HCT116 (cell line): ENCODE measurements around the gene WDR72. TPM values are rescaled to one million over a fixed set of nuclear protein-coding genes. Genes with fewer than 3 reads are reported as not detected.

Experiments
- ATAC-seq: fragments of 200-7000 bp; cut with Tn5 transposase; 2 replicates; pipeline ENCODE4 v1.9.1; 2020; ENCODE audit warnings: mild to moderate bottlenecking, moderate library complexity
- BruUV-seq: library from RNA; stranded (reverse); fragments of 400-500 nt; replicated peaks from 2 replicates; lab custom pipeline; 2021; lab: Mats Ljungman, UMichigan
- CTCF ChIA-PET: fragments of 300-600 bp; sonication (Branson Sonifier 250); formaldehyde crosslinking; loops from one replicate; lab custom pipeline; 2021; ENCODE audit warnings: antibody characterized with exemption; lab: Charles Lee
- POLR2A ChIA-PET: fragments of 300-600, 350-600 bp; sonication (Branson Sonifier 250); formaldehyde crosslinking; loops from one replicate; lab custom pipeline; 2021; ENCODE audit warnings: antibody characterized with exemption; lab: Charles Lee
- RAD21 ChIA-PET, 2 experiments: fragments of 300-600 bp; sonication (Branson Sonifier 250); formaldehyde crosslinking; loops; one replicate each; lab custom pipeline; 2023; ENCODE audit warnings: low total read pairs in 2 of 2; ENCODE audit not compliant: uncharacterized antibody in 2 of 2, unreplicated experiment in 2 of 2, low non-redundant PET in 1 of 2; lab: Charles Lee
- DNase-seq: peaks from one replicate; pipeline ENCODE4 v3.0.0-alpha.2; 2010; ENCODE audit warnings: low read depth, low spot score
- H2AFZ ChIP-seq: fragments of 200-600 bp; shearing (Covaris generic), sonication (generic); 2 replicates; pipeline ENCODE4 v1.6.1; 2017; ENCODE audit warnings: low read depth, mixed run types, mixed read lengths, antibody characterized with exemption, low read length; ENCODE audit not compliant: poor library complexity, severe bottlenecking
- H3K27ac ChIP-seq: 2 replicates; pipeline ENCODE4 v1.5.1; 2012; ENCODE audit warnings: low read depth, low read length
- H3K27me3 ChIP-seq: fragments of 200-600 bp; sonication (generic); 2 replicates; pipeline ENCODE4 v1.6.1; 2016; ENCODE audit warnings: mixed run types, low read length, mixed read lengths; ENCODE audit not compliant: insufficient read depth
- H3K36me3 ChIP-seq, 2 experiments: fragments of 200-500 bp in 1 of 2; fragments of 200-600 bp in 1 of 2; sonication (Bioruptor generic) in 1 of 2; sonication (generic) in 1 of 2; 2 replicates each; pipeline versions ENCODE4 v1.5.1 to v1.6.1; 2014 to 2016; ENCODE audit warnings: low read length in 2 of 2, inconsistent platforms in 1 of 2, mixed read lengths in 1 of 2, mixed run types in 1 of 2; ENCODE audit not compliant: insufficient read depth in 2 of 2, control insufficient read depth in 1 of 2
- H3K4me1 ChIP-seq, 2 experiments: fragments of 200-600 bp in 1 of 2; sonication (generic) in 1 of 2; 2 replicates each; pipeline versions ENCODE4 v1.5.1 to v1.6.1; 2012 to 2017; ENCODE audit warnings: low read length in 2 of 2, inconsistent platforms in 1 of 2, mild to moderate bottlenecking in 1 of 2, mixed read lengths in 1 of 2, mixed run types in 1 of 2, moderate library complexity in 1 of 2; ENCODE audit not compliant: insufficient read depth in 2 of 2, control insufficient read depth in 1 of 2
- H3K4me2 ChIP-seq: fragments of 200-600 bp; sonication (generic); 2 replicates; pipeline ENCODE4 v1.6.1; 2017; ENCODE audit warnings: mixed run types, low read length, mixed read lengths
- H3K4me3 ChIP-seq, 2 experiments: fragments of 200-600 bp in 1 of 2; sonication (generic) in 1 of 2; replicated peaks in 1 of 2; 2 replicates each; pipeline ENCODE4 v1.5.1; 2011 to 2016; ENCODE audit warnings: low read length in 2 of 2, control low read depth in 1 of 2, low read depth in 1 of 2, mild to moderate bottlenecking in 1 of 2, mixed read lengths in 1 of 2, mixed run types in 1 of 2
- H3K79me2 ChIP-seq: fragments of 200-600 bp; sonication (generic); 2 replicates; pipeline ENCODE4 v1.6.1; 2017; ENCODE audit warnings: mild to moderate bottlenecking, mixed run types, low read length, moderate library complexity, mixed read lengths; ENCODE audit not compliant: insufficient read depth
- H3K9ac ChIP-seq: fragments of 200-600 bp; sonication (generic); 2 replicates; pipeline ENCODE4 v1.6.1; 2016; ENCODE audit warnings: low read length, mixed read lengths
- H3K9me2 ChIP-seq: fragments of 200-600 bp; sonication (generic), shearing (Covaris generic); 2 replicates; pipeline ENCODE4 v1.6.1; 2017; ENCODE audit warnings: mixed run types, mild to moderate bottlenecking, moderate library complexity; ENCODE audit not compliant: insufficient read depth
- H3K9me3 ChIP-seq, 2 experiments: fragments of 200-500 bp in 1 of 2; fragments of 200-600 bp in 1 of 2; sonication (Bioruptor generic) in 1 of 2; sonication (generic) in 1 of 2; 2 replicates each; pipeline ENCODE4 v1.6.1; 2014 to 2017; ENCODE audit warnings: low read length in 2 of 2, mixed read lengths in 2 of 2, inconsistent platforms in 1 of 2, low read depth in 1 of 2, mild to moderate bottlenecking in 1 of 2, mixed run types in 1 of 2, moderate library complexity in 1 of 2; ENCODE audit not compliant: control insufficient read depth in 1 of 2, insufficient read depth in 1 of 2
- H4K20me1 ChIP-seq: fragments of 200-600 bp; sonication (generic), shearing (Covaris generic); 2 replicates; pipeline ENCODE4 v1.6.1; 2017; ENCODE audit warnings: mixed run types, mild to moderate bottlenecking, moderate library complexity; ENCODE audit not compliant: insufficient read depth
- ATF3 ChIP-seq: IDR thresholded peaks from 2 replicates; pipeline ENCODE4 v1.6.1; 2012
- CBX3 ChIP-seq: IDR thresholded peaks from 2 replicates; pipeline ENCODE4 v1.6.1; 2012; ENCODE audit warnings: low read depth
- CEBPB ChIP-seq: IDR thresholded peaks from 2 replicates; pipeline ENCODE4 v1.6.1; 2012; ENCODE audit warnings: low read depth
- CTCF ChIP-seq, 3 experiments: fragments of 200-600 bp in 1 of 3; sonication (generic) in 1 of 3; IDR thresholded peaks in 2 of 3; conservative IDR thresholded peaks in 1 of 3; 2 replicates each; pipeline ENCODE4 v1.5.1; 2012 to 2017; ENCODE audit warnings: low read depth in 2 of 3, low read length in 2 of 3, antibody characterized with exemption in 1 of 3, borderline replicate concordance in 1 of 3, control low read depth in 1 of 3, mild to moderate bottlenecking in 1 of 3, mixed read lengths in 1 of 3, mixed run types in 1 of 3, moderate library complexity in 1 of 3; ENCODE audit not compliant: insufficient read depth in 1 of 3
- EGR1 ChIP-seq: IDR thresholded peaks from 2 replicates; pipeline ENCODE4 v1.6.1; 2012; ENCODE audit warnings: low read depth
- ELF1 ChIP-seq: IDR thresholded peaks from 2 replicates; pipeline ENCODE4 v1.6.1; 2012; ENCODE audit warnings: low read depth, borderline replicate concordance
- EZH2 ChIP-seq: fragments of 200-600 bp; sonication (generic); IDR thresholded peaks from 2 replicates; pipeline ENCODE4 v1.6.1; 2017; ENCODE audit warnings: antibody characterized with exemption, mixed run types
- JUND ChIP-seq: IDR thresholded peaks from 2 replicates; pipeline ENCODE4 v1.6.1; 2012
- MAX ChIP-seq: IDR thresholded peaks from 2 replicates; pipeline ENCODE4 v1.6.1; 2012
- POLR2AphosphoS5 ChIP-seq: IDR thresholded peaks from 2 replicates; pipeline ENCODE4 v1.6.1; 2011; ENCODE audit warnings: mild to moderate bottlenecking, low read depth, low read length, moderate library complexity
- REST ChIP-seq: IDR thresholded peaks from 2 replicates; pipeline ENCODE4 v1.6.1; 2012; ENCODE audit warnings: low read depth
- SIN3A ChIP-seq: IDR thresholded peaks from 2 replicates; pipeline ENCODE4 v1.6.1; 2012; ENCODE audit warnings: low read depth
- SP1 ChIP-seq: IDR thresholded peaks from 2 replicates; pipeline ENCODE4 v1.6.1; 2012; ENCODE audit warnings: low read depth
- SRF ChIP-seq: IDR thresholded peaks from 2 replicates; pipeline ENCODE4 v1.6.1; 2012; ENCODE audit warnings: low read depth
- ZFX ChIP-seq: fragments of 450-650 bp; IDR thresholded peaks from 2 replicates; pipeline ENCODE4 v1.6.1; 2017
- ZNF274 ChIP-seq: fragments of 200-500 bp; sonication (Bioruptor generic); IDR thresholded peaks from 2 replicates; pipeline ENCODE4 v1.6.1; 2014; ENCODE audit warnings: mild to moderate bottlenecking, low read depth, low read length, inconsistent platforms
- intact Hi-C: fragments of 100-400 bp; cut with micrococcal nuclease; formaldehyde crosslinking; loops from 2 replicates; pipeline ENCODE4 v1.10.0; 2022
- total RNA-seq: library from RNA; stranded (reverse); gene quantifications from one replicate; pipeline ENCODE4 v1.2.1, GENCODE V29; 2021; ENCODE audit not compliant: unreplicated experiment

Gene WDR72
- total RNA-seq, 1 experiment from 2014 or later: 5.8 TPM

- Histone ChIP-seq H2AFZ (no peak overlapping the region), H3K4me3 (no peak overlapping the region), H3K79me2 (no peaks in the 10 kb centered on the region), H4K20me1 (no peaks in the 10 kb centered on the region), H3K9ac (no peak overlapping the region), H3K9me3 (no peaks in the 10 kb centered on the region), H3K36me3 (no peaks in the 10 kb centered on the region), H3K4me1 (no peaks in the 10 kb centered on the region), H3K9me2 (no peaks in the 10 kb centered on the region), H3K4me2 (no peak overlapping the region), H3K27ac (no peak overlapping the region), H3K27me3 (no peaks in the 10 kb centered on the region)
- ATAC-seq: no peak
- TF ChIP-seq ELF1 (no peak), ZFX (no peak), ATF3 (no peak)
- ChIA-PET RAD21 (interaction anchor here in 1 of 2 experiments (0.6 kb wide), 1 partner anchor 130 kb away, joined by 3 read pairs; no protein-coding TSS in a partner anchor), CTCF (no interaction called here), POLR2A (no interaction called here)
- DNase-seq: no peak
- BruUV-seq: no TSS peak
- intact Hi-C loops: no loop called here
Observed at GRCh38 chr15:53591041-53591440, 168.4 kb downstream of the WDR72 start.

- no peak for ATAC-seq
- H3K4me2 ChIP-seq: no peak overlapping the region
- ChIA-PET CTCF (no interaction called here), RAD21 (interaction anchor here in 1 of 2 experiments (0.6 kb wide), 1 partner anchor 129 kb away, joined by 3 read pairs; no protein-coding TSS in a partner anchor), POLR2A (no interaction called here)
- no peaks in the 10 kb centered on the region for H3K79me2 ChIP-seq
- no peaks in the 10 kb centered on the region for H3K4me1 ChIP-seq
- no TSS peak for BruUV-seq
- no peaks in the 10 kb centered on the region for H3K9me2 ChIP-seq
- intact Hi-C loops: no loop called here
- H3K36me3 ChIP-seq: no peaks in the 10 kb centered on the region
- no peak overlapping the region for H3K9ac ChIP-seq
- H3K27me3 ChIP-seq: no peaks in the 10 kb centered on the region
- no peak for DNase-seq
- H3K4me3 ChIP-seq: no peak overlapping the region
- H2AFZ ChIP-seq: no peak overlapping the region
- H4K20me1 ChIP-seq: no peaks in the 10 kb centered on the region
- H3K9me3 ChIP-seq: no peaks in the 10 kb centered on the region
- no peak overlapping the region for H3K27ac ChIP-seq
- TF ChIP-seq EZH2: no peak
- TF ChIP-seq REST: no peak
- no peak for TF ChIP-seq JUND
- no peak for TF ChIP-seq ZFX
- no peak for TF ChIP-seq ELF1
- TF ChIP-seq SRF: no peak
- no peak for TF ChIP-seq CTCF (IDR thresholded peaks at IDR 0.05 in 2 of 3, conservative IDR thresholded peaks at IDR 0.05 in 1 of 3; ENCODE audit: borderline replicate concordance in 1 of 3, insufficient read depth in 1 of 3, low read depth in 2 of 3, low read length in 2 of 3)
- TF ChIP-seq SP1: no peak
- TF ChIP-seq SIN3A: no peak
- TF ChIP-seq EGR1: no peak
- TF ChIP-seq POLR2AphosphoS5: no peak
- TF ChIP-seq ZNF274: no peak
- TF ChIP-seq MAX: no peak
- TF ChIP-seq ATF3: no peak
- no peak for TF ChIP-seq CEBPB
- no peak for TF ChIP-seq CBX3
Observed at GRCh38 chr15:53590380-53590779, 169.1 kb downstream of the WDR72 start.
